WTC11 (cell line): ENCODE results near the gene GRB7. TPM values are rescaled to one million over a fixed set of nuclear protein-coding genes. Genes with fewer than 3 reads are reported as not detected.

Experiments used
- ATAC-seq: fragments of 200-7000 bp; cut with Tn5 transposase; 2 replicates; pipeline ENCODE4 v1.10.0; 2021; ENCODE audit warnings: mild to moderate bottlenecking, moderate library complexity
- CTCF ChIA-PET: fragments of 300-600 bp; sonication (Branson Sonifier 250); formaldehyde crosslinking; loops from one replicate; lab custom pipeline; 2021; ENCODE audit warnings: antibody characterized with exemption; lab: Charles Lee
- POLR2A ChIA-PET: fragments of 350-600 bp; sonication (Branson Sonifier 250); formaldehyde crosslinking; loops from one replicate; lab custom pipeline; 2021; ENCODE audit warnings: antibody characterized with exemption; lab: Charles Lee
- DNase-seq: peaks from one replicate; pipeline ENCODE4 v3.0.0; 2021; ENCODE audit warnings: low spot score
- H3K27ac Mint-ChIP-seq: 2 replicates; pipeline ENCODE4 v1.8.0; 2021; ENCODE audit warnings: mixed read lengths
- H3K27me3 Mint-ChIP-seq: 2 replicates; pipeline ENCODE4 v1.8.0; 2021; ENCODE audit warnings: low read depth, mild to moderate bottlenecking, moderate library complexity, mixed read lengths
- H3K36me3 Mint-ChIP-seq: 2 replicates; pipeline ENCODE4 v1.8.0; 2021; ENCODE audit warnings: mixed read lengths
- H3K4me1 Mint-ChIP-seq: 2 replicates; pipeline ENCODE4 v1.8.0; 2022; ENCODE audit warnings: mixed read lengths
- H3K4me3 Mint-ChIP-seq: 2 replicates; pipeline ENCODE4 v1.8.0; 2021; ENCODE audit warnings: mild to moderate bottlenecking, moderate library complexity, mixed read lengths
- H3K9me3 Mint-ChIP-seq: 2 replicates; pipeline ENCODE4 v1.8.0; 2021; ENCODE audit warnings: mixed read lengths
- ELF4 ChIP-seq: sonication (generic); formaldehyde crosslinking; IDR thresholded peaks from 2 replicates; pipeline ENCODE4 v1.8.1; 2022; ENCODE audit warnings: low read depth, mild to moderate bottlenecking, moderate library complexity, missing genetic modification reagents
- ETV6 ChIP-seq: sonication (generic); formaldehyde crosslinking; IDR thresholded peaks from 2 replicates; pipeline ENCODE4 v1.8.1; 2022; ENCODE audit warnings: mild to moderate bottlenecking, missing genetic modification reagents
- FOXK1 ChIP-seq: sonication (generic); formaldehyde crosslinking; IDR thresholded peaks from 2 replicates; pipeline ENCODE4 v1.8.0; 2022; ENCODE audit warnings: mild to moderate bottlenecking, moderate library complexity, missing genetic modification reagents
- KAT7 ChIP-seq: sonication (generic); formaldehyde crosslinking; IDR thresholded peaks from 2 replicates; pipeline ENCODE4 v1.8.1; 2023; ENCODE audit warnings: missing genetic modification reagents, mild to moderate bottlenecking, borderline replicate concordance
- NFATC4 ChIP-seq: fragments of 250-450 bp; sonication (Bioruptor Pico); IDR thresholded peaks from 2 replicates; pipeline ENCODE4 v1.9.0; 2021; ENCODE audit warnings: mild to moderate bottlenecking
- NR2C2 ChIP-seq: sonication (generic); formaldehyde crosslinking; IDR thresholded peaks from 2 replicates; pipeline ENCODE4 v1.8.0; 2022; ENCODE audit warnings: mild to moderate bottlenecking, missing genetic modification reagents
- OVOL2 ChIP-seq: fragments of 250-450 bp; sonication (Bioruptor Pico); IDR thresholded peaks from 2 replicates; pipeline ENCODE4 v1.9.0; 2021; ENCODE audit warnings: mild to moderate bottlenecking, borderline replicate concordance
- RELA ChIP-seq: sonication (generic); formaldehyde crosslinking; IDR thresholded peaks from 2 replicates; pipeline ENCODE4 v1.8.1; 2022; ENCODE audit warnings: missing genetic modification reagents, mild to moderate bottlenecking, borderline replicate concordance
- RORB ChIP-seq: fragments of 250-450 bp; sonication (Bioruptor Pico); IDR thresholded peaks from 2 replicates; pipeline ENCODE4 v1.9.0; 2021; ENCODE audit warnings: mild to moderate bottlenecking
- SMAD3 ChIP-seq: sonication (generic); formaldehyde crosslinking; IDR thresholded peaks from 2 replicates; pipeline ENCODE4 v1.8.0; 2022; ENCODE audit warnings: missing genetic modification reagents, mild to moderate bottlenecking, borderline replicate concordance
- SMAD4 ChIP-seq: sonication (generic); formaldehyde crosslinking; IDR thresholded peaks from 2 replicates; pipeline ENCODE4 v1.8.0; 2022; ENCODE audit warnings: mild to moderate bottlenecking, missing genetic modification reagents
- TCF7 ChIP-seq: sonication (generic); formaldehyde crosslinking; IDR thresholded peaks from 2 replicates; pipeline ENCODE4 v1.8.0; 2022; ENCODE audit warnings: mild to moderate bottlenecking, low read depth, missing genetic modification reagents, moderate library complexity
- TEAD1 ChIP-seq: sonication (generic); formaldehyde crosslinking; IDR thresholded peaks from 2 replicates; pipeline ENCODE4 v1.8.0; 2022; ENCODE audit warnings: mild to moderate bottlenecking, missing genetic modification reagents
- TEAD4 ChIP-seq: sonication (generic); formaldehyde crosslinking; IDR thresholded peaks from 2 replicates; pipeline ENCODE4 v1.8.0; 2022; ENCODE audit warnings: mild to moderate bottlenecking, missing genetic modification reagents
- TP53 ChIP-seq: sonication (generic); formaldehyde crosslinking; IDR thresholded peaks from 2 replicates; pipeline ENCODE4 v1.8.1; 2023; ENCODE audit warnings: mild to moderate bottlenecking, missing genetic modification reagents
- ZBTB21 ChIP-seq: sonication (generic); formaldehyde crosslinking; IDR thresholded peaks from 2 replicates; pipeline ENCODE4 v1.8.1; 2023; ENCODE audit warnings: mild to moderate bottlenecking, missing genetic modification reagents, borderline replicate concordance
- ZNF317 ChIP-seq: sonication (generic); formaldehyde crosslinking; IDR thresholded peaks from 2 replicates; pipeline ENCODE4 v1.8.1; 2023; ENCODE audit warnings: low read depth, mild to moderate bottlenecking, moderate library complexity, missing genetic modification reagents, borderline replicate concordance
- ZNF396 ChIP-seq: fragments of 250-450 bp; sonication (Bioruptor Pico); IDR thresholded peaks from 2 replicates; pipeline ENCODE4 v1.8.0; 2021; ENCODE audit warnings: mild to moderate bottlenecking, moderate library complexity, borderline replicate concordance
- ZNF416 ChIP-seq: fragments of 250-450 bp; sonication (Bioruptor Pico); IDR thresholded peaks from 2 replicates; pipeline ENCODE4 v1.9.0; 2021; ENCODE audit warnings: mild to moderate bottlenecking, inconsistent platforms
- total RNA-seq: library from RNA; stranded (reverse); gene quantifications from 3 replicates; pipeline ENCODE4 v1.2.3, GENCODE V29; 2021
- TF ChIP-seq, protein P1 (sequence below): sonication (generic); formaldehyde crosslinking; IDR thresholded peaks from 2 replicates; pipeline ENCODE4 v1.8.1; 2022; ENCODE audit warnings: mild to moderate bottlenecking, moderate library complexity, missing genetic modification reagents
- TF ChIP-seq, protein P2 (sequence below): sonication (generic); formaldehyde crosslinking; IDR thresholded peaks from 2 replicates; pipeline ENCODE4 v1.8.0; 2023; ENCODE audit warnings: mild to moderate bottlenecking, missing genetic modification reagents
- TF ChIP-seq, protein P3 (sequence below): sonication (generic); formaldehyde crosslinking; IDR thresholded peaks from 2 replicates; pipeline ENCODE4 v1.8.0; 2023; ENCODE audit warnings: missing genetic modification reagents
- TF ChIP-seq, protein P4 (sequence below): sonication (generic); formaldehyde crosslinking; conservative IDR thresholded peaks from 2 replicates; pipeline ENCODE4 v1.8.1; 2023; ENCODE audit warnings: mild to moderate bottlenecking, low read depth, missing genetic modification reagents, moderate library complexity
- TF ChIP-seq, protein P5 (sequence below): fragments of 250-450 bp; sonication (Bioruptor Pico); conservative IDR thresholded peaks from 2 replicates; pipeline ENCODE4 v1.9.0; 2021; ENCODE audit warnings: mild to moderate bottlenecking
- TF ChIP-seq, protein P6 (sequence below): sonication (generic); formaldehyde crosslinking; IDR thresholded peaks from 2 replicates; pipeline ENCODE4 v1.8.0; 2022; ENCODE audit warnings: mild to moderate bottlenecking, missing genetic modification reagents

Gene GRB7
- total RNA-seq, 1 experiment from 2014 or later: 48.5 TPM

DNA sequence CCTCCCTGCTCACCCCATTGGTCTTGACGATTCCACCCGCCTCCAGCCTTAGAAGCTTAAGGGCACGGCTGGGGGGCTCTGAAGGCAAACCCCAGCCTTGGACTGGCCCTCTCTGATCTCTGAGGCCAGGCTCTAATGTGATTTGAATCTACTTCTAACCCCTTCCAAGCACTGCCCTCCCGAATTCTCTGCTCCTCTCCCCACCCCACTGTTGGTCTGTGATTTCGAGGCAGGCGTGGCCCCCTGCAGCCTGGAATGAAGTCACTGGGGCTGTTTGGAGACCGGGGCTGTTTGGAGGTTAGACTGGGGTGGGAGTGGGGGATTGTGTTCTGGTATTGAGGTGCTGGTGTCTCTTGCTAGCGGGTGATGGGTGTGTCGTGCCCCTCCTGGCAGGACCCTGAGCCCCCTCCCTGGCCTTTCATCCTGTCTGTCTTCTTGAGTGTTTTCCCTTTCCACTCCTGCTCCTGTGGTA lies 2.2 kb downstream of the GRB7 start:
- DNase-seq: peak; percentile 36

DNA sequence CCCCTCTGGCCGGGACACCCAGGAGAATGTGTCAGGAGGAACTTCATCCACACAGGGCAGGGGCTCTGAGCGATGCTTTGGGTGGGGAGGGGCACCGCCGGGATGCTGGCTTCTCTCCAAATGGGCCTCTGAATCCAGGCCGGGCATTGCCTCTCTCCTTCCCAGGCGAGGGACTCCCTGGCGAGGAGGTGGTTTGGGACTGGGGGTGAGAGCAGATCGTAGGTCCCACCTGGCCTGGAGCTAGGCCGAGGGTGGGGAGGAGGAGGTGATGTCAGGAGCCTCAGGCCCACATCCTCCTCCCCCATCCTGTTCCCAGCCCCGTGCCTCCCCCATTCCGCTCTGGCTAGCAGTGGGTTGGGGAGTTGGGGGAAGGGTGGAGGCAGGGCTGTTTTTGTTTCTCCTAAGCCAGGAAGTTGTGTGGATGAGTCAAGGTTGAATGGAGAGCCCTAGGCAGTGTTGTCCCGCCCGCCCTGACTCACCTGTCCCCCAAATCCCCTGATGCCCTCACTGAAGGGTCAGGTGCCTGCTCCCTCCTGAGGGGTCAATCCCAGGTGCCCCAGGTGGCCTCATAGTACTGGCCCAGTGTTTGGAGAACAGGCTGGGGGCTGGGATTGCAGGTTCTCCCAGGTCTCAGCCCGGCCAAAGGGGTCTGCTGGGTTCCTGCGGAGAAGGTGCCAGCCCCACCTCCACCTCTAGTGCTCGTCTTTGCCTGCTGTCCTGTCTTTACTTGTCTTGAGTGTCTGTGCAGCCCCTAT lies 2.8 kb downstream of the GRB7 start:
- H3K27ac Mint-ChIP-seq: peak overlapping the region; percentile 98
- TF ChIP-seq RELA (0 out of 2 replicates have a peak, but pooled peaks have one; percentile 56), RORB (no peak), NFATC4 (CRISPR knock-in tag) (no peak), ZNF416 (no peak), ETV6 (CRISPR knock-in tag) (no peak), NR2C2 (CRISPR knock-in tag) (no peak), KAT7 (CRISPR knock-in tag) (peak; percentile 97), ZBTB21 (peak; percentile 36; the same call in 1 of the 2 replicates), TP53 (CRISPR knock-in tag) (no peak), OVOL2 (CRISPR knock-in tag) (no peak), FOXK1 (CRISPR knock-in tag) (peak; percentile 94)
- TF ChIP-seq, protein P1, sequence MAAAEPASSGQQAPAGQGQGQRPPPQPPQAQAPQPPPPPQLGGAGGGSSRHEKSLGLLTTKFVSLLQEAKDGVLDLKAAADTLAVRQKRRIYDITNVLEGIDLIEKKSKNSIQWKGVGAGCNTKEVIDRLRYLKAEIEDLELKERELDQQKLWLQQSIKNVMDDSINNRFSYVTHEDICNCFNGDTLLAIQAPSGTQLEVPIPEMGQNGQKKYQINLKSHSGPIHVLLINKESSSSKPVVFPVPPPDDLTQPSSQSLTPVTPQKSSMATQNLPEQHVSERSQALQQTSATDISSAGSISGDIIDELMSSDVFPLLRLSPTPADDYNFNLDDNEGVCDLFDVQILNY (CRISPR knock-in tag): no peak
- TF ChIP-seq, protein P2, sequence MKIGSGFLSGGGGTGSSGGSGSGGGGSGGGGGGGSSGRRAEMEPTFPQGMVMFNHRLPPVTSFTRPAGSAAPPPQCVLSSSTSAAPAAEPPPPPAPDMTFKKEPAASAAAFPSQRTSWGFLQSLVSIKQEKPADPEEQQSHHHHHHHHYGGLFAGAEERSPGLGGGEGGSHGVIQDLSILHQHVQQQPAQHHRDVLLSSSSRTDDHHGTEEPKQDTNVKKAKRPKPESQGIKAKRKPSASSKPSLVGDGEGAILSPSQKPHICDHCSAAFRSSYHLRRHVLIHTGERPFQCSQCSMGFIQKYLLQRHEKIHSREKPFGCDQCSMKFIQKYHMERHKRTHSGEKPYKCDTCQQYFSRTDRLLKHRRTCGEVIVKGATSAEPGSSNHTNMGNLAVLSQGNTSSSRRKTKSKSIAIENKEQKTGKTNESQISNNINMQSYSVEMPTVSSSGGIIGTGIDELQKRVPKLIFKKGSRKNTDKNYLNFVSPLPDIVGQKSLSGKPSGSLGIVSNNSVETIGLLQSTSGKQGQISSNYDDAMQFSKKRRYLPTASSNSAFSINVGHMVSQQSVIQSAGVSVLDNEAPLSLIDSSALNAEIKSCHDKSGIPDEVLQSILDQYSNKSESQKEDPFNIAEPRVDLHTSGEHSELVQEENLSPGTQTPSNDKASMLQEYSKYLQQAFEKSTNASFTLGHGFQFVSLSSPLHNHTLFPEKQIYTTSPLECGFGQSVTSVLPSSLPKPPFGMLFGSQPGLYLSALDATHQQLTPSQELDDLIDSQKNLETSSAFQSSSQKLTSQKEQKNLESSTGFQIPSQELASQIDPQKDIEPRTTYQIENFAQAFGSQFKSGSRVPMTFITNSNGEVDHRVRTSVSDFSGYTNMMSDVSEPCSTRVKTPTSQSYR (CRISPR knock-in tag): peak; percentile 97
- TF ChIP-seq, protein P3, sequence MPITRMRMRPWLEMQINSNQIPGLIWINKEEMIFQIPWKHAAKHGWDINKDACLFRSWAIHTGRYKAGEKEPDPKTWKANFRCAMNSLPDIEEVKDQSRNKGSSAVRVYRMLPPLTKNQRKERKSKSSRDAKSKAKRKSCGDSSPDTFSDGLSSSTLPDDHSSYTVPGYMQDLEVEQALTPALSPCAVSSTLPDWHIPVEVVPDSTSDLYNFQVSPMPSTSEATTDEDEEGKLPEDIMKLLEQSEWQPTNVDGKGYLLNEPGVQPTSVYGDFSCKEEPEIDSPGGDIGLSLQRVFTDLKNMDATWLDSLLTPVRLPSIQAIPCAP (CRISPR knock-in tag): no peak

More for the DNA sequence above, 2.2 kb downstream of the GRB7 start:
- TF ChIP-seq, protein P4, sequence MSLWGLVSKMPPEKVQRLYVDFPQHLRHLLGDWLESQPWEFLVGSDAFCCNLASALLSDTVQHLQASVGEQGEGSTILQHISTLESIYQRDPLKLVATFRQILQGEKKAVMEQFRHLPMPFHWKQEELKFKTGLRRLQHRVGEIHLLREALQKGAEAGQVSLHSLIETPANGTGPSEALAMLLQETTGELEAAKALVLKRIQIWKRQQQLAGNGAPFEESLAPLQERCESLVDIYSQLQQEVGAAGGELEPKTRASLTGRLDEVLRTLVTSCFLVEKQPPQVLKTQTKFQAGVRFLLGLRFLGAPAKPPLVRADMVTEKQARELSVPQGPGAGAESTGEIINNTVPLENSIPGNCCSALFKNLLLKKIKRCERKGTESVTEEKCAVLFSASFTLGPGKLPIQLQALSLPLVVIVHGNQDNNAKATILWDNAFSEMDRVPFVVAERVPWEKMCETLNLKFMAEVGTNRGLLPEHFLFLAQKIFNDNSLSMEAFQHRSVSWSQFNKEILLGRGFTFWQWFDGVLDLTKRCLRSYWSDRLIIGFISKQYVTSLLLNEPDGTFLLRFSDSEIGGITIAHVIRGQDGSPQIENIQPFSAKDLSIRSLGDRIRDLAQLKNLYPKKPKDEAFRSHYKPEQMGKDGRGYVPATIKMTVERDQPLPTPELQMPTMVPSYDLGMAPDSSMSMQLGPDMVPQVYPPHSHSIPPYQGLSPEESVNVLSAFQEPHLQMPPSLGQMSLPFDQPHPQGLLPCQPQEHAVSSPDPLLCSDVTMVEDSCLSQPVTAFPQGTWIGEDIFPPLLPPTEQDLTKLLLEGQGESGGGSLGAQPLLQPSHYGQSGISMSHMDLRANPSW (CRISPR knock-in tag): no peak
- no peak for TF ChIP-seq TEAD4 (CRISPR knock-in tag)
- TF ChIP-seq TEAD1 (CRISPR knock-in tag): no peak
- TF ChIP-seq, protein P5, sequence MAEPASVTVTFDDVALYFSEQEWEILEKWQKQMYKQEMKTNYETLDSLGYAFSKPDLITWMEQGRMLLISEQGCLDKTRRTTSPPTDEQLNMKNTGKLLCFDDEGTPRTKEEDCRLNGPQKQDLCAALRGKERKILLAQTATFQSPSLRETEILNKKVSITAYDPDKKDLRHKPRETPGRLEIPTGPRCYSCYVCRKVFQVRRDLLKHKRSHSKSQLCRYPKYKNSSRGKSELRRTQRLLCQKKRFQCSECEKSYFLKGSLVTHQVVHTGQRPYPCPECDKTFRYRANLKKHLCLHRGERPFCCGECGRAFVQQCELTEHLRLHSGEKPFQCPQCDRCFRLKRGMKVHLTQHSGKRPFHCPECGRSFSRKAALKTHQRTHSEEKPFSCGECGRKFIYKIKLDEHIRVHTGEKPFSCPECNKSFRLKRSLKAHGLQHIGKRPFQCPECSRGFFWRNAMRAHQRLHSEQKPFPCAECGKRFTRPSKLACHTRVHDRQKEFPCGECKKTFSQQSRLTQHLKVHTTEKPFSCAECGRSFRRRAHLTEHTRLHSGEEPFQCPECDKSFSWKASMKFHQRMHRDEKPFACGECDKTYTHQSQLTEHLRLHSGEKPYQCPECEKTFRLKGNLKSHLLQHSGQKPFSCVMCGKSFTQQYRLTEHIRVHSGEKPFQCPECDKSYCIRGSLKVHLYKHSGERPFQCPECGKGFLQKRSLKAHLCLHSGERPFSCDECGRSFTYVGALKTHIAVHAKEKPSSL (CRISPR knock-in tag): no peak
- TF ChIP-seq, protein P6, sequence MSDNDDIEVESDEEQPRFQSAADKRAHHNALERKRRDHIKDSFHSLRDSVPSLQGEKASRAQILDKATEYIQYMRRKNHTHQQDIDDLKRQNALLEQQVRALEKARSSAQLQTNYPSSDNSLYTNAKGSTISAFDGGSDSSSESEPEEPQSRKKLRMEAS (CRISPR knock-in tag): no peak
- no peak for TF ChIP-seq KAT7 (CRISPR knock-in tag)
- no peak for TF ChIP-seq ZNF396 (CRISPR knock-in tag)
- no peak for TF ChIP-seq SMAD4
- TF ChIP-seq ELF4 (CRISPR knock-in tag): no peak
- no peak for TF ChIP-seq SMAD3 (CRISPR knock-in tag)
- no peak for TF ChIP-seq ZNF317
- no peak for TF ChIP-seq TCF7 (CRISPR knock-in tag)
- TF ChIP-seq, all 79 proteins: peak for 0
- Mint-ChIP-seq H3K4me1 (peaks cover 38% of the 10 kb centered on the region), H3K9me3 (no peaks in the 10 kb centered on the region), H3K4me3 (peak overlapping the region; percentile 91), H3K27ac (peak overlapping the region; percentile 98), H3K36me3 (peaks cover 16% of the 10 kb centered on the region), H3K27me3 (no peaks in the 10 kb centered on the region; the same call in 1 of the 2 replicates)
- ChIA-PET POLR2A (interaction anchor here (0.9 to 2.4 kb wide), 5 partner anchors 10 to 44 kb away, joined by 4 to 12 read pairs (median 7); partner anchors contain the start of genes ERBB2 and MIEN1), CTCF (interaction anchor here (1.1 to 3.0 kb wide), 8 partner anchors 10 to 117 kb away, joined by 3 to 32 read pairs (median 4); partner anchors contain the start of genes ERBB2 and MIEN1)
- peak; percentile 3 for ATAC-seq

More for the DNA sequence above, 2.8 kb downstream of the GRB7 start:
- Mint-ChIP-seq H3K36me3 (peaks cover 18% of the 10 kb centered on the region), H3K9me3 (no peaks in the 10 kb centered on the region), H3K4me3 (peak overlapping the region; percentile 91), H3K4me1 (peaks cover 37% of the 10 kb centered on the region), H3K27me3 (no peaks in the 10 kb centered on the region; the same call in 1 of the 2 replicates)
- ChIA-PET POLR2A (interaction anchor here (2.3 to 2.4 kb wide), 2 partner anchors 13 to 41 kb away, joined by 7 to 10 read pairs; partner anchors contain the start of gene ERBB2), CTCF (interaction anchor here (3.0 kb wide), 1 partner anchor 11 kb away, joined by 32 read pairs; the partner anchor contains the start of gene MIEN1)
- DNase-seq: peak; percentile 78
- peak; percentile 69 for ATAC-seq
